K562 (cell line): Measurements from ENCODE around the gene TTC21A. TPM values are rescaled to one million over a fixed set of nuclear protein-coding genes. Genes with fewer than 3 reads are reported as not detected.

Experiments used
- ATAC-seq: fragments of 200-7000 bp; cut with Tn5 transposase; 3 replicates; pipeline ENCODE4 v1.9.1; 2020; ENCODE audit warnings: moderate library complexity
- BruUV-seq: library from RNA; stranded (reverse); fragments of 400-500 nt; replicated peaks from 2 replicates; lab custom pipeline; 2021; lab: Mats Ljungman, UMichigan
- CTCF ChIA-PET: fragments of 300-600 bp; formaldehyde crosslinking; extraction: SDS; loops from one replicate; lab custom pipeline; 2021; ENCODE audit warnings: low intra/inter-chr PET ratio; lab: Yijun Ruan, JAX
- POLR2A ChIA-PET: fragments of 300-600, 350-650 bp; sonication (Branson Sonifier 250); formaldehyde crosslinking; extraction: SDS; loops from one replicate; lab custom pipeline; 2021; ENCODE audit warnings: antibody characterized with exemption, inconsistent platforms; lab: Yijun Ruan, JAX
- DNase-seq, 4 experiments: peaks; one replicate each; pipeline versions ENCODE4 v3.0.0 to v3.0.0-alpha.2; 2011 to 2018; ENCODE audit warnings: low spot score in 3 of 4, mixed read lengths in 3 of 4; ENCODE audit errors: extremely low read depth in 1 of 4
- FAIRE-seq: peaks from 2 replicates; lab custom pipeline; 2011; peaks lifted over from hg19 to GRCh38; lab: Jason Lieb, UNC
- H2AFZ ChIP-seq: 2 replicates; pipeline ENCODE4 v1.6.0; 2011; ENCODE audit warnings: low read depth, low read length, control low read depth, inconsistent platforms
- H3K27ac ChIP-seq: fragments of 200-600 bp; 3 replicates; pipeline ENCODE4 v1.8.0; 2011; ENCODE audit warnings: low read depth, mild to moderate bottlenecking, control low read depth, inconsistent platforms, low read length, moderate library complexity, mixed read lengths; ENCODE audit errors: extremely low read depth
- H3K27me3 ChIP-seq, 2 experiments: fragments of 300-600 bp in 1 of 2; 2 replicates in 1 of 2; 3 replicates in 1 of 2; pipeline versions ENCODE4 v1.6.0 to v1.8.0; 2011; ENCODE audit warnings: inconsistent platforms in 2 of 2, low read length in 2 of 2, mild to moderate bottlenecking in 1 of 2, mixed read lengths in 1 of 2, moderate library complexity in 1 of 2; ENCODE audit not compliant: control insufficient read depth in 2 of 2, insufficient read depth in 2 of 2
- H3K36me3 ChIP-seq: fragments of 300-600 bp; 3 replicates; pipeline ENCODE4 v1.8.0; 2011; ENCODE audit warnings: mild to moderate bottlenecking, low read length, inconsistent platforms; ENCODE audit not compliant: control insufficient read depth, insufficient read depth
- H3K4me1 ChIP-seq, 2 experiments: fragments of 200-600 bp in 1 of 2; replicated peaks in 1 of 2; 2 replicates in 1 of 2; 3 replicates in 1 of 2; pipeline versions ENCODE4 v1.5.1 to v1.8.0; 2011; ENCODE audit warnings: inconsistent platforms in 2 of 2, low read length in 2 of 2, mild to moderate bottlenecking in 1 of 2, mixed read lengths in 1 of 2, moderate library complexity in 1 of 2; ENCODE audit not compliant: control insufficient read depth in 2 of 2, insufficient read depth in 2 of 2
- H3K4me2 ChIP-seq: 2 replicates; pipeline ENCODE4 v1.6.1; 2011; ENCODE audit warnings: low read length, control low read depth, inconsistent platforms, mixed read lengths; ENCODE audit not compliant: insufficient read depth
- H3K4me3 ChIP-seq: fragments of 200-600 bp; sonication (generic), shearing (Covaris generic); 2 replicates; pipeline ENCODE4 v1.5.1; 2016; ENCODE audit warnings: control low read depth, inconsistent platforms
- H3K79me2 ChIP-seq: fragments of 200-600 bp; 3 replicates; pipeline ENCODE4 v1.8.0; 2011; ENCODE audit warnings: low read length, inconsistent platforms; ENCODE audit not compliant: control insufficient read depth, insufficient read depth
- H3K9ac ChIP-seq, 2 experiments: 2 replicates each; pipeline versions ENCODE4 v1.6.0 to v1.6.1; 2011; ENCODE audit warnings: low read depth in 2 of 2, low read length in 2 of 2, control low read depth in 1 of 2, inconsistent platforms in 1 of 2, mild to moderate bottlenecking in 1 of 2, mixed read lengths in 1 of 2; ENCODE audit not compliant: insufficient read depth in 1 of 2
- H3K9me1 ChIP-seq: one replicate; pipeline ENCODE4 v1.6.0; 2011; ENCODE audit warnings: inconsistent platforms, mild to moderate bottlenecking, low read length, moderate library complexity; ENCODE audit not compliant: control insufficient read depth, insufficient read depth
- H3K9me3 ChIP-seq: replicated peaks from 2 replicates; pipeline ENCODE4 v1.5.1; 2011; ENCODE audit warnings: low read depth, low read length, inconsistent platforms; ENCODE audit not compliant: control insufficient read depth, insufficient read depth
- H4K20me1 ChIP-seq: replicated peaks from 2 replicates; pipeline ENCODE4 v1.6.1; 2011; ENCODE audit warnings: low read length, inconsistent platforms, mixed read lengths; ENCODE audit not compliant: control insufficient read depth, insufficient read depth
- NFE2L1 ChIP-seq: fragments of 450-650 bp; IDR thresholded peaks from 2 replicates; pipeline ENCODE4 v1.6.1; 2016; ENCODE audit warnings: missing genetic modification characterization, low read depth, mild to moderate bottlenecking, missing compliant biosample characterization, moderate library complexity, borderline replicate concordance
- SMARCA4 ChIP-seq: fragments of 450-650 bp; IDR thresholded peaks from 2 replicates; pipeline ENCODE4 v1.6.1; 2016
- ZNF23 ChIP-seq: fragments of 250-450 bp; sonication (Bioruptor Pico); IDR thresholded peaks from 2 replicates; pipeline ENCODE4 v1.4.0; 2020; ENCODE audit warnings: mild to moderate bottlenecking
- ZNF436 ChIP-seq: fragments of 250-450, 450-650 bp; sonication (Bioruptor Pico); formaldehyde crosslinking; IDR thresholded peaks from 2 replicates; pipeline ENCODE4 v1.7.0; 2020; ENCODE audit warnings: mild to moderate bottlenecking
- WGBS: fragments of 100-300 bp; shearing (Covaris generic); methylation state at CpG from one replicate; pipeline ENCODE4 v1.1.6; 2016; ENCODE audit warnings: low coverage, mixed read lengths; ENCODE audit not compliant: insufficient coverage; ENCODE audit errors: missing lambda C conversion rate; 5-methylcytosine and 5-hydroxymethylcytosine counted together
- in situ Hi-C: fragments of 300-500 bp; cut with MboI; formaldehyde crosslinking; loops from 4 replicates; pipeline ENCODE4 v1.15.0; 2018; ENCODE audit warnings: inconsistent platforms, mixed read lengths
- intact Hi-C: fragments of 100-400 bp; cut with micrococcal nuclease; formaldehyde crosslinking; loops from 2 replicates; pipeline ENCODE4 v1.14.2; 2022
- polyA plus RNA-seq, 8 experiments: library from polyadenylated mRNA; depleted of rRNA in 4 of 8; stranded (reverse) in 5 of 8; unstranded in 3 of 8; fragments of >200 nt; fragmentation: Nextera tagmentation in 2 of 8; fragmentation: Illumina TruSeq in 1 of 8; extraction: Ambion mirVana in 2 of 8; extraction: Trizol in 1 of 8; gene quantifications; 2 replicates each; pipeline versions ENCODE4 v1.2.1 to v1.2.3, GENCODE V29; 2011 to 2014; ENCODE audit warnings: inconsistent platforms in 1 of 8, missing spikeins in 1 of 8
- total RNA-seq, 7 experiments: library from RNA; depleted of rRNA in 6 of 7; stranded (reverse); fragments of >200 nt in 6 of 7; fragmentation: Illumina TruSeq in 2 of 7; extraction: Trizol in 2 of 7; gene quantifications; 2 replicates each; pipeline versions ENCODE4 v1.2.1 to v1.2.3, GENCODE V29; 2011 to 2021; ENCODE audit warnings: low replicate concordance in 1 of 7
- TF ChIP-seq, protein P1 (sequence below): fragments of 250-450 bp; sonication (Bioruptor Pico); IDR thresholded peaks from 2 replicates; pipeline ENCODE4 v1.8.0; 2021; ENCODE audit warnings: mild to moderate bottlenecking, moderate library complexity
- TF ChIP-seq, protein P2 (sequence below): fragments of 200-600 bp; sonication (generic); IDR thresholded peaks from one replicate; pipeline ENCODE4 v1.6.1; 2012; ENCODE audit warnings: mild to moderate bottlenecking, low read depth, low read length, inconsistent platforms
- TF ChIP-seq, protein P3 (sequence below): fragments of 450-650 bp; formaldehyde crosslinking; IDR thresholded peaks from 2 replicates; pipeline ENCODE4 v1.4.0; 2022; ENCODE audit warnings: mild to moderate bottlenecking, moderate library complexity

TTC21A gene
- total and polyA plus RNA-seq, 9 of the 15 experiments (the other 6 are each of a cell fraction or from before 2014, with no cell fraction given): 0.22 to 1.4 (median 0.70) TPM

DNA sequence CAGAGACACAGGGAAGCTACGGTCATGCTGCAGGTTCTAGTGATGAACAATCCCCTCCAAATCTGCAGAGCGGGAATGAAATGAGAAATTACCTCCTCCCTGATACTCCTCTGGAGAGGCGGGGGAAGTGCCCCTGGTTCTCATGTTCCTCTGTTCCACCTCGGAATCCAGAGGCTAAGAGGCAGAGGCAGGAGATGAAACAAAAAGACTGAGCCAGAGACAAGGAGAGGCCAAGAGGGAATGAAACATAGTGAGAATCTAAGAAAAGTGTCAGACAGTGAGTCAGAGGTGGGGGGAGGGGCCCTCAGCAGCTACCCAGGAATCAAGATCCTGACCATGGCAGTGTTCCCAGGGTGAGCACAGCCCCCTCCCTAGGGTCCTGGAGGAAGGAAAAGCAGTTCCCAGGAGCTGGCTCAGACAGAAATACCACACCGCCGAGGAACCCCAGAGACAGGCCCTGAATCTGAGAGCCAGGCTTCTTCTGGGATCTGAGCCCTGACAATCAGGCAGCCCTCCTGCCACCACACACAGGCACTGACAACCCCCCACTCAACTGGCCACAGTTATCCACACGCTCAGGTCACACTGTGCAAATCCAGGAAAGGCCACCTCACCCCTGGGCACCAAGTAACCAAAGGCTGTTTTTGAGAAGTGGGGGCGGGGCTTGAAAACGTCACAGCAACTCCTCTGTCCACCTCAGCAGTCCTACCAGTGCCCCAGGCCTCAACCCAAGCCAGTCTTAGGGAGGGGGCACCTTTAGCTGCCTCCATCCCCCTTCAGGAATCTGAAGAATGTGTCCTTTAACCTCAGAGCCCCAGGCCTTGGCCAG, 43.5 kb downstream of the TTC21A start:
- Histone ChIP-seq H3K36me3 (peaks cover 38% of the 10 kb centered on the region; the same call in 2 of the 3 replicates), H3K79me2 (peaks cover 77% of the 10 kb centered on the region), H3K4me2 (peak overlapping the region; percentile 80), H4K20me1 (peaks cover 63% of the 10 kb centered on the region), H3K27ac (peak overlapping the region; percentile 92), H3K9me3 (no peaks in the 10 kb centered on the region), H3K9ac (peak overlapping the region; percentile 72 to 98), H2AFZ (no peak overlapping the region), H3K27me3 (no peaks in the 10 kb centered on the region; a peak in 1 of 5 replicates), H3K4me1 (peaks cover 73 to 84% of the 10 kb centered on the region in 2 experiments), H3K9me1 (peaks cover 35% of the 10 kb centered on the region), H3K4me3 (peak overlapping the region; percentile 81)
- ChIA-PET CTCF (no interaction called here), POLR2A (interaction anchor here (0.6 to 2.1 kb wide), 6 partner anchors 14 to 141 kb away, joined by 3 to 8 read pairs (median 4); no protein-coding TSS in a partner anchor)
- peak; percentile 74 for FAIRE-seq
- WGBS: 11% methylated on average over 9 of the region's 9 CpGs
- peak; percentile 62 to 87 (median 69) for DNase-seq
- intact Hi-C loops (loop anchor here (1.0 kb wide), 1 partner anchor 137 kb away; no protein-coding TSS in a partner anchor), in situ Hi-C loops (no loop called here)
- BruUV-seq: no TSS peak
- ATAC-seq: peak; percentile 14
- peak; percentile 86 for TF ChIP-seq SMARCA4
- TF ChIP-seq, protein P1, sequence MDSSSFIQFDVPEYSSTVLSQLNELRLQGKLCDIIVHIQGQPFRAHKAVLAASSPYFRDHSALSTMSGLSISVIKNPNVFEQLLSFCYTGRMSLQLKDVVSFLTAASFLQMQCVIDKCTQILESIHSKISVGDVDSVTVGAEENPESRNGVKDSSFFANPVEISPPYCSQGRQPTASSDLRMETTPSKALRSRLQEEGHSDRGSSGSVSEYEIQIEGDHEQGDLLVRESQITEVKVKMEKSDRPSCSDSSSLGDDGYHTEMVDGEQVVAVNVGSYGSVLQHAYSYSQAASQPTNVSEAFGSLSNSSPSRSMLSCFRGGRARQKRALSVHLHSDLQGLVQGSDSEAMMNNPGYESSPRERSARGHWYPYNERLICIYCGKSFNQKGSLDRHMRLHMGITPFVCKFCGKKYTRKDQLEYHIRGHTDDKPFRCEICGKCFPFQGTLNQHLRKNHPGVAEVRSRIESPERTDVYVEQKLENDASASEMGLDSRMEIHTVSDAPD (CRISPR knock-in tag): no peak
- no peak for TF ChIP-seq NFE2L1 (tag)
- TF ChIP-seq, protein P2, sequence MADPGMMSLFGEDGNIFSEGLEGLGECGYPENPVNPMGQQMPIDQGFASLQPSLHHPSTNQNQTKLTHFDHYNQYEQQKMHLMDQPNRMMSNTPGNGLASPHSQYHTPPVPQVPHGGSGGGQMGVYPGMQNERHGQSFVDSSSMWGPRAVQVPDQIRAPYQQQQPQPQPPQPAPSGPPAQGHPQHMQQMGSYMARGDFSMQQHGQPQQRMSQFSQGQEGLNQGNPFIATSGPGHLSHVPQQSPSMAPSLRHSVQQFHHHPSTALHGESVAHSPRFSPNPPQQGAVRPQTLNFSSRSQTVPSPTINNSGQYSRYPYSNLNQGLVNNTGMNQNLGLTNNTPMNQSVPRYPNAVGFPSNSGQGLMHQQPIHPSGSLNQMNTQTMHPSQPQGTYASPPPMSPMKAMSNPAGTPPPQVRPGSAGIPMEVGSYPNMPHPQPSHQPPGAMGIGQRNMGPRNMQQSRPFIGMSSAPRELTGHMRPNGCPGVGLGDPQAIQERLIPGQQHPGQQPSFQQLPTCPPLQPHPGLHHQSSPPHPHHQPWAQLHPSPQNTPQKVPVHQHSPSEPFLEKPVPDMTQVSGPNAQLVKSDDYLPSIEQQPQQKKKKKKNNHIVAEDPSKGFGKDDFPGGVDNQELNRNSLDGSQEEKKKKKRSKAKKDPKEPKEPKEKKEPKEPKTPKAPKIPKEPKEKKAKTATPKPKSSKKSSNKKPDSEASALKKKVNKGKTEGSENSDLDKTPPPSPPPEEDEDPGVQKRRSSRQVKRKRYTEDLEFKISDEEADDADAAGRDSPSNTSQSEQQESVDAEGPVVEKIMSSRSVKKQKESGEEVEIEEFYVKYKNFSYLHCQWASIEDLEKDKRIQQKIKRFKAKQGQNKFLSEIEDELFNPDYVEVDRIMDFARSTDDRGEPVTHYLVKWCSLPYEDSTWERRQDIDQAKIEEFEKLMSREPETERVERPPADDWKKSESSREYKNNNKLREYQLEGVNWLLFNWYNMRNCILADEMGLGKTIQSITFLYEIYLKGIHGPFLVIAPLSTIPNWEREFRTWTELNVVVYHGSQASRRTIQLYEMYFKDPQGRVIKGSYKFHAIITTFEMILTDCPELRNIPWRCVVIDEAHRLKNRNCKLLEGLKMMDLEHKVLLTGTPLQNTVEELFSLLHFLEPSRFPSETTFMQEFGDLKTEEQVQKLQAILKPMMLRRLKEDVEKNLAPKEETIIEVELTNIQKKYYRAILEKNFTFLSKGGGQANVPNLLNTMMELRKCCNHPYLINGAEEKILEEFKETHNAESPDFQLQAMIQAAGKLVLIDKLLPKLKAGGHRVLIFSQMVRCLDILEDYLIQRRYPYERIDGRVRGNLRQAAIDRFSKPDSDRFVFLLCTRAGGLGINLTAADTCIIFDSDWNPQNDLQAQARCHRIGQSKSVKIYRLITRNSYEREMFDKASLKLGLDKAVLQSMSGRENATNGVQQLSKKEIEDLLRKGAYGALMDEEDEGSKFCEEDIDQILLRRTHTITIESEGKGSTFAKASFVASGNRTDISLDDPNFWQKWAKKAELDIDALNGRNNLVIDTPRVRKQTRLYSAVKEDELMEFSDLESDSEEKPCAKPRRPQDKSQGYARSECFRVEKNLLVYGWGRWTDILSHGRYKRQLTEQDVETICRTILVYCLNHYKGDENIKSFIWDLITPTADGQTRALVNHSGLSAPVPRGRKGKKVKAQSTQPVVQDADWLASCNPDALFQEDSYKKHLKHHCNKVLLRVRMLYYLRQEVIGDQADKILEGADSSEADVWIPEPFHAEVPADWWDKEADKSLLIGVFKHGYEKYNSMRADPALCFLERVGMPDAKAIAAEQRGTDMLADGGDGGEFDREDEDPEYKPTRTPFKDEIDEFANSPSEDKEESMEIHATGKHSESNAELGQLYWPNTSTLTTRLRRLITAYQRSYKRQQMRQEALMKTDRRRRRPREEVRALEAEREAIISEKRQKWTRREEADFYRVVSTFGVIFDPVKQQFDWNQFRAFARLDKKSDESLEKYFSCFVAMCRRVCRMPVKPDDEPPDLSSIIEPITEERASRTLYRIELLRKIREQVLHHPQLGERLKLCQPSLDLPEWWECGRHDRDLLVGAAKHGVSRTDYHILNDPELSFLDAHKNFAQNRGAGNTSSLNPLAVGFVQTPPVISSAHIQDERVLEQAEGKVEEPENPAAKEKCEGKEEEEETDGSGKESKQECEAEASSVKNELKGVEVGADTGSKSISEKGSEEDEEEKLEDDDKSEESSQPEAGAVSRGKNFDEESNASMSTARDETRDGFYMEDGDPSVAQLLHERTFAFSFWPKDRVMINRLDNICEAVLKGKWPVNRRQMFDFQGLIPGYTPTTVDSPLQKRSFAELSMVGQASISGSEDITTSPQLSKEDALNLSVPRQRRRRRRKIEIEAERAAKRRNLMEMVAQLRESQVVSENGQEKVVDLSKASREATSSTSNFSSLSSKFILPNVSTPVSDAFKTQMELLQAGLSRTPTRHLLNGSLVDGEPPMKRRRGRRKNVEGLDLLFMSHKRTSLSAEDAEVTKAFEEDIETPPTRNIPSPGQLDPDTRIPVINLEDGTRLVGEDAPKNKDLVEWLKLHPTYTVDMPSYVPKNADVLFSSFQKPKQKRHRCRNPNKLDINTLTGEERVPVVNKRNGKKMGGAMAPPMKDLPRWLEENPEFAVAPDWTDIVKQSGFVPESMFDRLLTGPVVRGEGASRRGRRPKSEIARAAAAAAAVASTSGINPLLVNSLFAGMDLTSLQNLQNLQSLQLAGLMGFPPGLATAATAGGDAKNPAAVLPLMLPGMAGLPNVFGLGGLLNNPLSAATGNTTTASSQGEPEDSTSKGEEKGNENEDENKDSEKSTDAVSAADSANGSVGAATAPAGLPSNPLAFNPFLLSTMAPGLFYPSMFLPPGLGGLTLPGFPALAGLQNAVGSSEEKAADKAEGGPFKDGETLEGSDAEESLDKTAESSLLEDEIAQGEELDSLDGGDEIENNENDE: no peak
- TF ChIP-seq, protein P3, sequence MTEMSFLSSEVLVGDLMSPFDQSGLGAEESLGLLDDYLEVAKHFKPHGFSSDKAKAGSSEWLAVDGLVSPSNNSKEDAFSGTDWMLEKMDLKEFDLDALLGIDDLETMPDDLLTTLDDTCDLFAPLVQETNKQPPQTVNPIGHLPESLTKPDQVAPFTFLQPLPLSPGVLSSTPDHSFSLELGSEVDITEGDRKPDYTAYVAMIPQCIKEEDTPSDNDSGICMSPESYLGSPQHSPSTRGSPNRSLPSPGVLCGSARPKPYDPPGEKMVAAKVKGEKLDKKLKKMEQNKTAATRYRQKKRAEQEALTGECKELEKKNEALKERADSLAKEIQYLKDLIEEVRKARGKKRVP (CRISPR knock-in tag): no peak
- TF ChIP-seq ZNF436 (CRISPR knock-in tag): no peak
- no peak for TF ChIP-seq ZNF23 (CRISPR knock-in tag)
